Stimulated activated naive CD8-positive, alpha-beta T cell treated with anti-CD3 and anti-CD28 coated beads, Interleukin-15, Interleukin-2, amounts not matched to agents 100 ng/mL and 50 ng/mL, for 24 hours (primary cell): ENCODE data around the gene COL4A1.

ENCODE experiments used
- H3K27ac Mint-ChIP-seq: one replicate; pipeline ENCODE4 v1.8.0; 2021; ENCODE audit warnings: mild to moderate bottlenecking, mixed read lengths
- H3K27me3 Mint-ChIP-seq: one replicate; pipeline ENCODE4 v1.8.0; 2021; ENCODE audit warnings: mixed read lengths
- H3K36me3 Mint-ChIP-seq: one replicate; pipeline ENCODE4 v1.8.0; 2021; ENCODE audit warnings: low read depth, mixed read lengths
- H3K4me1 Mint-ChIP-seq: one replicate; pipeline ENCODE4 v1.8.0; 2021; ENCODE audit warnings: low read depth, mixed read lengths
- H3K4me3 Mint-ChIP-seq: one replicate; pipeline ENCODE4 v1.8.0; 2021; ENCODE audit warnings: mild to moderate bottlenecking, mixed read lengths
- H3K9me3 Mint-ChIP-seq: one replicate; pipeline ENCODE4 v1.8.0; 2021; ENCODE audit warnings: mixed read lengths

COL4A1 gene

DNA sequence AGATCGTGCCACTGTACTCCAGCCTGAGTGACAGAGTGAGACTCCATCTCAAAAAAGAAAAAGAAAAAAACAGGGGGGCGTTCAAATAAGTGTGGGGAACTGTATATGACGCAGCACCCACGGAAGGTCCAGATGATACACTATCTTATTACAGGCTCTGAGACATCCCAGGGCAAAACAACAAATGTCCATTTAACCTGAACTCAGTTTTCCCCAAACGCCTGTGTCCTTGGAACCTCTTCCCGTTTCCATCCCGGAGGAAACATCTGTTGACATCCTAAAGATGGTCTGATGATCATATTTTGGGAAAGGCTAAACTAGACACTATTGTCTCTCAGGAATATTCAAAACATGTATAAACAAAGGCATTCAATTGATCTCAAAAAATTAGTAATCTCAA, 72.4 kb downstream of the COL4A1 start:
- Mint-ChIP-seq H3K4me1 (no peaks in the 10 kb centered on the region), H3K27ac (no peak overlapping the region), H3K4me3 (no peak overlapping the region), H3K27me3 (peaks cover 35% of the 10 kb centered on the region), H3K36me3 (no peaks in the 10 kb centered on the region), H3K9me3 (no peaks in the 10 kb centered on the region)

DNA sequence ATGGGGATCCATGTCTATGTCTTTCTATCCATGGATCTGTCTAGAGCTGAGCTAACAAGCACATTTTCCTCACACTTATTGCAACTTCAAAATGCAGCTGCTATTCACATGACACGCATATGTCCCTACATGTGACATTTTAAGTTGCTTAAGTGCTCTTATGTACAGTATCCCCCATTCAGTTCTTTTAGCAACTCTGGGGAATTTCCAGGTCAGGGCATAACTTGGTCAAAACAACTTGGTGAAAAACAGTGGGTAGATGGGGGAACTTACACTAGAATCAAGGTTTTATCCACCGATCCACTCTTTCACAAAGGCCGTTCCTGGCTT, 73.0 kb downstream of the COL4A1 start:
- Mint-ChIP-seq H3K4me3 (no peak overlapping the region), H3K9me3 (no peaks in the 10 kb centered on the region), H3K36me3 (no peaks in the 10 kb centered on the region), H3K27me3 (peaks cover 30% of the 10 kb centered on the region), H3K4me1 (no peaks in the 10 kb centered on the region), H3K27ac (no peak overlapping the region)

DNA sequence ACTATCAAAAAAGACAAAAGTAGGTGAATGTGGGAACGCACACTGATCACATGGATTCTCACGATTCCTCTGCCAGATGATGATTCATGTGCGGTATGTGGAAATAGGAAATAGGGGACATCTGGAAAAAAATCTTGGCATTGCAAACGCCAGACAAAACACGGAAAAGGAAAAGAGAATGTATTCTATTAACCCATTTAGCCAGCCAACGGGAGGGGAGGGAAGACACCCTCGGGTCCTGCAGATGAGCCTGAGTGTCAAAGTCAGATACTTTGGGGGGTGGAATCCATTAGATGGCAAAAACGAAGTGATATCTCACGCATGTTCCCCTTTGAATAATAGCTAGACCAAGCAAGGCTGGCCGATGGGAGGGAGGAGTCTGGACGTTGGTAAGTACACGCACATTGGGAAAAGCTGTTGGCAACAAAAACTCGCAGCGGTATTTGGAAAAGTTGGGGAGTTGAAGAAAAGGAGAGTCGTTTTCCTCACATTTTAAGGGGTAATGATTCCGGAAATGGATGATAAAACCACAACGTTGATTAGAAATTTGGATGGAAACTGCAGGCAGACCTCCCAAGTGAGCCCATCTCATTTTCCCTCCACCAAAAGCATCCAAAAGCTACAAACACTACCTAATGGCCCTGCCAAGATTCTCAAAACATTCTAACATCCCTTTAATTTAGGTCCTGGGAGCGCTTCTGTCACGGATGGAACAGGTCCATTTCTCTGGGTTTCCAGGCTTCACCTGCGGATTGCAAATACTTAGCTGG, 73.6 kb downstream of the COL4A1 start:
- no peaks in the 10 kb centered on the region for H3K4me1 Mint-ChIP-seq
- H3K4me3 Mint-ChIP-seq = no peak overlapping the region
- no peak overlapping the region for H3K27ac Mint-ChIP-seq
- peaks cover 30% of the 10 kb centered on the region for H3K27me3 Mint-ChIP-seq
- H3K36me3 Mint-ChIP-seq = no peaks in the 10 kb centered on the region
- H3K9me3 Mint-ChIP-seq = no peaks in the 10 kb centered on the region

DNA sequence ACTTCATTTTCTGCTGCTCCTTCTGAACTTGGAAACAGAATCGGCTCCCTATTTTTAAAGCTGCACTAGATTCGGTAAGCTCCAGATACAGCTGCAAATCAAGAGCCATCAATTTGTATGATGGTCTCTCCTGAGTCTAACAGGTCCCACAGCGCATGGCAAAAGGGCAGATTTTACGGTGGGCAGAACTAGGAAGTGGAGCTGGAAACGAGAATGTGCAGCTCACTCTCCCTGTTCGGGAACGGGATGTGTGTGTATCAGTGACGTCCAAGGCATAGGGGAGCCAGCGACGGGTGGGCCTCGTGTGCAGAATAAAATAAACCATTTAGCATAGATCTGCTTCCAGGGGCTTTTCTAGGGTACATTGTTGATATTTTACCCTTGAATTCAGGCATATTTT, 74.2 kb downstream of the COL4A1 start:
- H3K36me3 Mint-ChIP-seq = no peaks in the 10 kb centered on the region
- no peaks in the 10 kb centered on the region for H3K9me3 Mint-ChIP-seq

DNA sequence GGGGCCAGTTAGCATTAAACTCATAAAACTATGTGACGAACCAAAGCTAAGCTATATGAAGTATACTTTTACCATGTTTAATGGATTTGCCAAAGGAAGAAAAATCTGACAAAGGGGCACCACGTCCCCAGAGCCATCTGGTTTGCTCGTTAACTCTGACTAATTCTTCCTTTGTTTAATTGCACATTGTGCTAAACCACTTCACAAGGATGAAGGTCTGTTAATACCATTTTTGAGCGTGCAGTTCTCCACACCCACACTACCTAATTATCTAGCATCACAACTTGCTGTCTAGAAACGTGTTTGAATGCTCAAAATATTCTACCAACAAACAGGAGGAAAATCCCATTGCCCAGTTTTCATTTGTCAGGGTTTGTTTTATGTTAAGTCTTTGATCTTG, 74.8 kb downstream of the COL4A1 start:
- peaks cover 27% of the 10 kb centered on the region for H3K27me3 Mint-ChIP-seq
- H3K27ac Mint-ChIP-seq = no peak overlapping the region
- no peak overlapping the region for H3K4me3 Mint-ChIP-seq
- no peaks in the 10 kb centered on the region for H3K9me3 Mint-ChIP-seq
- no peaks in the 10 kb centered on the region for H3K36me3 Mint-ChIP-seq
- H3K4me1 Mint-ChIP-seq = no peaks in the 10 kb centered on the region

More for the DNA sequence above, 74.2 kb downstream of the COL4A1 start:
- no peak overlapping the region for H3K4me3 Mint-ChIP-seq
- H3K27me3 Mint-ChIP-seq = peaks cover 28% of the 10 kb centered on the region
- H3K4me1 Mint-ChIP-seq = no peaks in the 10 kb centered on the region
- H3K27ac Mint-ChIP-seq = no peak overlapping the region

GRCh38 chr13:110231348-110232047, 75.5 kb downstream of the COL4A1 start:
- H3K27ac Mint-ChIP-seq = no peak overlapping the region

GRCh38 chr13:110230661-110231347, 76.2 kb downstream of the COL4A1 start:
- Mint-ChIP-seq H3K27ac (no peak overlapping the region), H3K4me1 (no peaks in the 10 kb centered on the region), H3K9me3 (no peaks in the 10 kb centered on the region), H3K27me3 (peaks cover 32% of the 10 kb centered on the region), H3K36me3 (no peaks in the 10 kb centered on the region), H3K4me3 (no peak overlapping the region)

More at GRCh38 chr13:110231348-110232047, 75.5 kb downstream of the COL4A1 start:
- Mint-ChIP-seq H3K27me3 (peaks cover 27% of the 10 kb centered on the region), H3K4me1 (no peaks in the 10 kb centered on the region), H3K36me3 (no peaks in the 10 kb centered on the region), H3K4me3 (no peak overlapping the region), H3K9me3 (no peaks in the 10 kb centered on the region)

DNA sequence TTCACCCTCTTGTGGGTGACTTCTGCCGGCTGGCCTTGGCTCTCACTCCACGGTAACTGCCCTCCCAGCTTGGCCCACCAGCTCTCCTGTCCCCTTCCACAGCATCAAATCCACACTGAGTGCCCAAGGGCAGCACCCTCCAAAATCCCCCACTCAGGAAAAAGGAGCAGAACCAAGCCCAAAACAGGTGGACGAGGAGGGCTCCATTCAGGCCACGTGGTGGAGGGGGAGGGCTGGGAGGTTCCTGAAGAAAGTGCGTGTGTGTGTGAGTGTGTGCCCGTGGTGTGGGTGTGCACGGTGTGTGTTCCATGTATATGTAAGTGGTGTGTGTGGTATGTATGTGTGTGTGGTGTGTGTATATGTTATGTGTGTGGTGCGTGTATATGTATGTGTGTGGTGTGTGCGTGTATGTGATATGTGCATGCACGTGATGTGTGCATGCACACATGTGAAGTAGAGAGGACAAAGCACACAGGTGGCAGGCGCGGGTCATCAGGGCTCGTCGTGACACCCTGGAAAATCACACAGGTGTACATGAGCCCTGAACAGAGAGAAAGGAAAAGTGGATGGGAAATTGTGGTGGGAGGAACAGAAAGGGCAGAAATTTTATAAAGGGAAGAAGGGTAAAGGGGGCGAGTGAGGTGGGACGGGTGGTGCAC, 76.9 kb downstream of the COL4A1 start:
- Mint-ChIP-seq H3K4me1 (no peaks in the 10 kb centered on the region), H3K27ac (no peak overlapping the region), H3K4me3 (no peak overlapping the region), H3K9me3 (no peaks in the 10 kb centered on the region), H3K36me3 (no peaks in the 10 kb centered on the region), H3K27me3 (peaks cover 34% of the 10 kb centered on the region)

- Mint-ChIP-seq H3K36me3 (no peaks in the 10 kb centered on the region), H3K27ac (no peak overlapping the region), H3K27me3 (peaks cover 34% of the 10 kb centered on the region), H3K4me3 (no peak overlapping the region), H3K9me3 (no peaks in the 10 kb centered on the region), H3K4me1 (no peaks in the 10 kb centered on the region)
Measured at GRCh38 chr13:110228936-110229904, 77.7 kb downstream of the COL4A1 start.

DNA sequence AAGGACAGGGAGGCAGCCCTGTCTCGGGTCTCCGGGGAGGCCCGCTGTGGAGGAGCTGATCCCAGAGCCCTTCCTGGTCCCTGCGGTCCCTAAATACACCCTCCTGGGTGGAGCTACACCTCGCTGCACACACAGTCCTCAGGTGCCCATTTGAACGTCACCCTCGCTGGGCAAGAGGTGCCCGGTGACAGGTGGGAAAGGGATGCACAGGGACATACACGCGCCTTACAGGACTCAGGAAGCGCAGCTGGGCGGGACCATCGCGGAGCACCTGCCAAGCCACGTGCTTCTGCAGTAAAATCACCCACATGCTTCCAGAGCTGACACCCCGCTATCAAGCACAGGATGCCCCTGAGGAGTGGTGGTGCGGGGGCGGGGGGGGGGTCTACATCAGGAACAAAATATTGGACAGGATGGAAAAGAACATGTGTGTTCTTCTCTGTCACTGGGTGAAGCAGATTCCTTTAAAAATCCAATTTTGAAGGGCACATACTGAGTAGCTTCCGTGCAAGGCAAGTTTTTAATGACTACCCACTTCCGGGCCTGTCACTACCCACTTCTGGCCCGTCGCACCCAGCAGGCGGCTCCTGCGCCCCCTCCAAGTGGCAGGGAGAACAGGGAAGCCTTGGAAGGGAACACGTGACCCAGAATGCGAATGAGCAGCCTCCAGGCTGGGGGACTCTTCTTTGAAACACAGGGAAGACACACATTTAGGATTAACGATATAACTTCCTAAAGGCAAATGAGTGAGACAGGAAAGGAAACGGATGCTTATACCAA, 78.9 kb downstream of the COL4A1 start:
- no peak overlapping the region for H3K27ac Mint-ChIP-seq
- H3K36me3 Mint-ChIP-seq = no peaks in the 10 kb centered on the region
- peaks cover 26% of the 10 kb centered on the region for H3K27me3 Mint-ChIP-seq
- H3K9me3 Mint-ChIP-seq = no peaks in the 10 kb centered on the region
- H3K4me1 Mint-ChIP-seq = no peaks in the 10 kb centered on the region
- H3K4me3 Mint-ChIP-seq = no peak overlapping the region

GRCh38 chr13:110227416-110227815, 79.5 kb downstream of the COL4A1 start:
- Mint-ChIP-seq H3K4me3 (no peak overlapping the region), H3K9me3 (no peaks in the 10 kb centered on the region), H3K36me3 (no peaks in the 10 kb centered on the region), H3K4me1 (no peaks in the 10 kb centered on the region), H3K27me3 (peaks cover 19% of the 10 kb centered on the region), H3K27ac (no peak overlapping the region)

GRCh38 chr13:110225609-110226574, 81.1 kb downstream of the COL4A1 start:
- H3K27me3 Mint-ChIP-seq = peaks cover 22% of the 10 kb centered on the region
- no peak overlapping the region for H3K27ac Mint-ChIP-seq
- H3K4me1 Mint-ChIP-seq = no peaks in the 10 kb centered on the region
- H3K36me3 Mint-ChIP-seq = no peaks in the 10 kb centered on the region
- H3K4me3 Mint-ChIP-seq = no peak overlapping the region
- no peaks in the 10 kb centered on the region for H3K9me3 Mint-ChIP-seq

DNA sequence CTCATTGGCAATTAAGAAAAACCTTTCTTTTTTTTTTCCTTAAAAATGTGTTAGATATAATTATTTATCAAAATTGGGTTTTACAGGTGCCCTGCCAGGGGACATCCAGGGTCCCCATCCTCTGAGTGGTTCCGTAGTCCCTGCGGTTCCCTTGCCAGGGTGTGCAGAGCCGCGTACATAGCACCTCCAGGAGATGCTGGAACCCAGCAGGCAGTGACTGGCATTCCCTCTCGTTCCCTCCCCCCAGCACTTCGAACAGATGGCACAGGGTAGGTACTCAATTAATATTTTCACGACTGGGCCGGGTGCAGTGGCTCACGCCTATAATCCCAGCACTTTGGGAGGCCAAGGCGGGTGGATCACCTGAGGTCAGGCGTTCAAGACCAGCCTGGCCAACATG, 82.0 kb downstream of the COL4A1 start:
- Mint-ChIP-seq H3K4me3 (no peak overlapping the region), H3K36me3 (no peaks in the 10 kb centered on the region), H3K4me1 (no peaks in the 10 kb centered on the region), H3K27me3 (peaks cover 19% of the 10 kb centered on the region), H3K27ac (no peak overlapping the region), H3K9me3 (no peaks in the 10 kb centered on the region)
